Upper lobe of right lung (tissue), 1 donor: ENCODE measurements around the gene SIDT2. TPM values are rescaled to one million over a fixed set of nuclear protein-coding genes. Genes with fewer than 3 reads are reported as not detected.

Experiments
- ATAC-seq: fragments of 200-7000 bp; cut with Tn5 transposase; one replicate; pipeline ENCODE4 v1.9.1; 2020; ENCODE audit warnings: mild to moderate bottlenecking, moderate library complexity
- DNase-seq: peaks from one replicate; pipeline ENCODE4 v3.0.0-alpha.2; 2020
- H3K27ac ChIP-seq: fragments of 200-600 bp; one replicate; pipeline ENCODE4 v1.8.0; 2022
- H3K27me3 ChIP-seq: fragments of 200-600 bp; one replicate; pipeline ENCODE4 v1.8.0; 2022; ENCODE audit warnings: mild to moderate bottlenecking
- H3K36me3 ChIP-seq: fragments of 200-600 bp; one replicate; pipeline ENCODE4 v1.8.0; 2022
- H3K4me1 ChIP-seq: fragments of 200-600 bp; one replicate; pipeline ENCODE4 v1.8.0; 2022
- H3K4me3 ChIP-seq: fragments of 200-600 bp; one replicate; pipeline ENCODE4 v1.8.0; 2022; ENCODE audit warnings: mild to moderate bottlenecking
- H3K9me3 ChIP-seq: fragments of 200-600 bp; one replicate; pipeline ENCODE4 v1.8.0; 2022
- CTCF ChIP-seq: fragments of 200-600 bp; IDR thresholded peaks from one replicate; pipeline ENCODE4 v1.8.0; 2022; ENCODE audit warnings: antibody characterized with exemption
- intact Hi-C: fragments of 100-400 bp; cut with DNase I; formaldehyde crosslinking; loops from one replicate; pipeline ENCODE4 v1.11.0; 2022
- total RNA-seq: library from RNA; stranded (reverse); fragmentation: NEBNext Ultra II Directional; extraction: Animal tissue kit (Norgen Biotek cat#: 25700); gene quantifications from one replicate; pipeline ENCODE4 v1.2.1, GENCODE V29; 2021
- donor health status: DM: no; HTN: yes; CAD: no; lungs with severe emphysema.

SIDT2 gene
- total RNA-seq, 1 donor from 2014 or later, result 107 TPM

- peak; percentile 85 for TF ChIP-seq CTCF
- H3K9me3 ChIP-seq, result no peaks in the 10 kb centered on the region
- no peak overlapping the region for H3K27ac ChIP-seq
- DNase-seq, result no peak
- no peaks in the 10 kb centered on the region for H3K27me3 ChIP-seq
- H3K4me1 ChIP-seq, result peaks cover 14% of the 10 kb centered on the region
- peak; percentile 93 for ATAC-seq
- no peak overlapping the region for H3K4me3 ChIP-seq
- intact Hi-C loops, result loop anchor here (10.0 kb wide), 1 partner anchor 122 kb away; no protein-coding TSS in a partner anchor
- H3K36me3 ChIP-seq, result peaks cover 72% of the 10 kb centered on the region
These were observed 48.1 kb downstream of the SIDT2 start for GRCh38 chr11:117226388-117227385.

DNA sequence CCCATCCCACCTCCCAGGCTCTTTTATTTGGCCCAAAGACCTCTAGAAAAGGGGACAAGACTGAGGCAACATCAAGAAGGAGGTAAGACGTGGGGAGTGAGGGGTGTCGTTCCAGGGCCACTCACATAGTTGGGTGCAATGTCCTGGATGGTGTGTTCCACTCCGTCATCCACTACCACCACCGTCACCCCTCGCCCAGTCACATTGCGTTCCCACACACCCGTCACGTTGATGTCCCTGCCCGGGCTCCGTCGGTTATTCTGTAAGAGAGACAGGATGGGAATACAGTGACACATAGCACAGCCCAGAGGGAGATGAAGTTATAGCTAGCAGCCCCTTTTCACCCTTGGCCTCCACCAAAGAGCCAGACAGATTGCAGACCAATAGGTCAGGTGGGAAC lies 49.5 kb downstream of the SIDT2 start:
- H3K36me3 ChIP-seq, result peaks cover 65% of the 10 kb centered on the region

GRCh38 chr11:117229411-117229810 lies 50.9 kb downstream of the SIDT2 start:
- ATAC-seq (no peak), DNase-seq (no peak)
- Histone ChIP-seq H3K27ac (no peak overlapping the region), H3K9me3 (no peaks in the 10 kb centered on the region), H3K36me3 (peaks cover 52% of the 10 kb centered on the region), H3K4me3 (no peak overlapping the region), H3K27me3 (no peaks in the 10 kb centered on the region), H3K4me1 (peaks cover 14% of the 10 kb centered on the region)
- intact Hi-C loops, result loop anchor here (10.0 kb wide), 1 partner anchor 125 kb away; no protein-coding TSS in a partner anchor
- TF ChIP-seq CTCF, result no peak

More for the DNA sequence above, 49.5 kb downstream of the SIDT2 start:
- ATAC-seq (no peak), DNase-seq (no peak)
- Histone ChIP-seq H3K9me3 (no peaks in the 10 kb centered on the region), H3K27me3 (no peaks in the 10 kb centered on the region), H3K4me1 (peaks cover 14% of the 10 kb centered on the region), H3K4me3 (no peak overlapping the region), H3K27ac (no peak overlapping the region)
- TF ChIP-seq CTCF, result no peak
- intact Hi-C loops, result loop anchor here (10.0 kb wide), 1 partner anchor 123 kb away; no protein-coding TSS in a partner anchor

GRCh38 chr11:117229931-117230285 lies 51.4 kb downstream of the SIDT2 start:
- no peaks in the 10 kb centered on the region for H3K27me3 ChIP-seq
- H3K36me3 ChIP-seq, result peaks cover 49% of the 10 kb centered on the region
- H3K9me3 ChIP-seq, result no peaks in the 10 kb centered on the region
- intact Hi-C loops, result loop anchor here (10.0 kb wide), 1 partner anchor 125 kb away; no protein-coding TSS in a partner anchor
- H3K4me3 ChIP-seq, result no peak overlapping the region
- DNase-seq (no peak), ATAC-seq (no peak)
- H3K27ac ChIP-seq, result peak overlapping the region; percentile 36
- TF ChIP-seq CTCF, result no peak
- H3K4me1 ChIP-seq, result peaks cover 14% of the 10 kb centered on the region

DNA sequence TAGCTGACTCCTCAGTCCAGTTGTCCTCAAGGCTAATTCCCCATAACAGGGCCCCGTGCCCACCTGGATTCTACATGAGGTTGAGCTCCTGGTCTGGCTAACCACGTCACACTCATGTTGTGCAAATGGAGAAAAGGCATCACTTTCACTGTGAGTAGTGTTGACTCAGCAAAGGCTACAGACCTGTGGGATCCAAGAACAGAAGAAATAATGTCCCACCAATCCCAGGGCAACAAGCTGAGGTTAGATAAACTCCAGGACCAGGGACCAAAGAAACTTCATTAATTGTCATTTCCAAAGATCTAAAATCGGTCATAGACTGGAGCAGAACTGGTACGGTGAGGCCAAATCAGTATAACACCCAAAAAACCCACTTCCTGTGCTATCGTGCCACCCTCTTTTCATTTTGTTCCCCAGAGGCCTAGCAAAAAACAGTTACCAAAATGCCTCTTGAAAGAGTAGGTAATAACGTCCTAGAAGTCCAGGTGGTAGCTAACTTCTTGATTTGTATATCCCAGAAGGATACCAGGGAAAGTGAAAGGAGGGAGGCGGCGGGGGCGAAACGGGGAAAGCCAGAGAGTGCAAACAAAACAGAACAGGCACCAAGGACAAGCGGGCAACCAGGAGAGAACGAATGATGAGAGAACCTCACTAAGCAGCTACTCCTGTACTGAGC lies 51.9 kb downstream of the SIDT2 start:
- TF ChIP-seq CTCF, result no peak
- intact Hi-C loops, result no loop called here
- peak overlapping the region; percentile 36 for H3K27ac ChIP-seq

More for the DNA sequence above, 51.9 kb downstream of the SIDT2 start:
- Histone ChIP-seq H3K27me3 (no peaks in the 10 kb centered on the region), H3K9me3 (no peaks in the 10 kb centered on the region), H3K4me3 (peak overlapping the region; percentile 92), H3K4me1 (peaks cover 14% of the 10 kb centered on the region), H3K36me3 (peaks cover 44% of the 10 kb centered on the region)
- no peak for DNase-seq
- no peak for ATAC-seq
